ENCODE results near the gene PRKCG. TPM values are rescaled to one million over a fixed set of nuclear protein-coding genes. Genes with fewer than 3 reads are reported as not detected.
"Not testable (repeated sequence)": the region's sequence is repeated elsewhere in the genome, so short reads cannot be mapped to it uniquely, and the experiment has no call there.

Gene PRKCG
- total RNA-seq, 1 donor from 2014 or later: not detected

GRCh38 chr19:53944416-53944815, 62.4 kb downstream of the PRKCG start:
- Histone ChIP-seq H3K36me3 (no peaks in the 10 kb centered on the region), H3K4me3 (no peak overlapping the region), H3K4me1 (no peaks in the 10 kb centered on the region), H3K27ac (no peak overlapping the region), H3K9me3 (no peaks in the 10 kb centered on the region), H3K27me3 (peaks cover 61% of the 10 kb centered on the region)
- ATAC-seq: no peak
- intact Hi-C loops (cut with DNase I): no loop called here
- TF ChIP-seq, protein P1, sequence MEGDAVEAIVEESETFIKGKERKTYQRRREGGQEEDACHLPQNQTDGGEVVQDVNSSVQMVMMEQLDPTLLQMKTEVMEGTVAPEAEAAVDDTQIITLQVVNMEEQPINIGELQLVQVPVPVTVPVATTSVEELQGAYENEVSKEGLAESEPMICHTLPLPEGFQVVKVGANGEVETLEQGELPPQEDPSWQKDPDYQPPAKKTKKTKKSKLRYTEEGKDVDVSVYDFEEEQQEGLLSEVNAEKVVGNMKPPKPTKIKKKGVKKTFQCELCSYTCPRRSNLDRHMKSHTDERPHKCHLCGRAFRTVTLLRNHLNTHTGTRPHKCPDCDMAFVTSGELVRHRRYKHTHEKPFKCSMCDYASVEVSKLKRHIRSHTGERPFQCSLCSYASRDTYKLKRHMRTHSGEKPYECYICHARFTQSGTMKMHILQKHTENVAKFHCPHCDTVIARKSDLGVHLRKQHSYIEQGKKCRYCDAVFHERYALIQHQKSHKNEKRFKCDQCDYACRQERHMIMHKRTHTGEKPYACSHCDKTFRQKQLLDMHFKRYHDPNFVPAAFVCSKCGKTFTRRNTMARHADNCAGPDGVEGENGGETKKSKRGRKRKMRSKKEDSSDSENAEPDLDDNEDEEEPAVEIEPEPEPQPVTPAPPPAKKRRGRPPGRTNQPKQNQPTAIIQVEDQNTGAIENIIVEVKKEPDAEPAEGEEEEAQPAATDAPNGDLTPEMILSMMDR (IDR thresholded peaks at IDR 0.05): no peak
- no peak for DNase-seq

DNA sequence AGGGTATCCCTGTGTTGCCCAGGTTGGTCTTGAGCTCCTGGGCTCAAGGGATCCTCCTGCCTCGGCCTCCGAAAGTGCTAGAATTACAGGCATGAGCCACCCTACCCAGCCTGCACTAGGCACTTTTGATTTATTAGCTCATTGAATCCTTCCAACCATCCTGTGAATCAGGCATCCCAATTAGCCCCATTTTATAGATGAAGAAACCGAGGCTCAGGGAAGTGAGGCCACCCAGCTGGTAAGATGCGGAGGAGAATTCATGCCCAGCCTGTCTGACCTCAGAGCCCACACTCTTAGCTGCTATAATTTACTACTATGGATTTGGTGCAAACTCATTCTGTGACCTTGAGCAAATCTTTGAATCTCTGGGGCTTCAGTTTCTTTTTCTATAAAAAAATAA, 62.9 kb downstream of the PRKCG start:
- Histone ChIP-seq H3K27me3 (peaks cover 58% of the 10 kb centered on the region), H3K27ac (no peak overlapping the region), H3K4me3 (no peak overlapping the region), H3K36me3 (no peaks in the 10 kb centered on the region), H3K9me3 (no peaks in the 10 kb centered on the region), H3K4me1 (no peaks in the 10 kb centered on the region)
- intact Hi-C loops (cut with DNase I): no loop called here
- TF ChIP-seq, protein P1 (IDR thresholded peaks at IDR 0.05): no peak
- DNase-seq (no peak), ATAC-seq (no peak)

DNA sequence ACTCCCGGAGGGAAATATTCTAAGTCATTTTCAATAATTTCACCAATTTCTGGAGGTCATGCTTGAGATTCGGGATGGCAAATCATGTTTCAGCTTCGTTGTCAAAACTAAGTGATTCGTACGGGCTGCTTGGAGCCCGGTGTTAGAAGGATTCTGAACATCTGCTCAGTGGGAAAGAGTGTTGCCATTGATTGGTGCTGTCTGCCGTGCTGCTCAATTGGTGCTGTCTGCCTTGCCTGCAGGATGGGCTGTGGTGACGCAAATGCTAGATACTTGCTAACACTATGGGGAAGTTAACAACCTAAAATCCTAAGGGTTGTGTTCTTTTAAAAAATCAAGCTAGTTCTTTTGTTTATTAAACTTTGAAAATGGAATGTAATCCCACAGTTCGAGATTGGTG, 63.4 kb downstream of the PRKCG start:
- Histone ChIP-seq H3K27me3 (peaks cover 57% of the 10 kb centered on the region), H3K9me3 (no peaks in the 10 kb centered on the region), H3K27ac (no peak overlapping the region), H3K4me1 (no peaks in the 10 kb centered on the region), H3K36me3 (no peaks in the 10 kb centered on the region), H3K4me3 (no peak overlapping the region)
- ATAC-seq: no peak
- TF ChIP-seq, protein P1 (IDR thresholded peaks at IDR 0.05): no peak
- DNase-seq: no peak
- intact Hi-C loops (cut with DNase I): no loop called here

- no peak overlapping the region for H3K4me3 ChIP-seq
- peaks cover 57% of the 10 kb centered on the region for H3K27me3 ChIP-seq
- DNase-seq (no peak), ATAC-seq (no peak)
- TF ChIP-seq, protein P1 (IDR thresholded peaks at IDR 0.05): no peak
- no peaks in the 10 kb centered on the region for H3K4me1 ChIP-seq
- intact Hi-C loops (cut with DNase I): no loop called here
- H3K9me3 ChIP-seq: no peaks in the 10 kb centered on the region
- H3K36me3 ChIP-seq: no peaks in the 10 kb centered on the region
- no peak overlapping the region for H3K27ac ChIP-seq
Measured at GRCh38 chr19:53945998-53946397, 64.0 kb downstream of the PRKCG start.

DNA sequence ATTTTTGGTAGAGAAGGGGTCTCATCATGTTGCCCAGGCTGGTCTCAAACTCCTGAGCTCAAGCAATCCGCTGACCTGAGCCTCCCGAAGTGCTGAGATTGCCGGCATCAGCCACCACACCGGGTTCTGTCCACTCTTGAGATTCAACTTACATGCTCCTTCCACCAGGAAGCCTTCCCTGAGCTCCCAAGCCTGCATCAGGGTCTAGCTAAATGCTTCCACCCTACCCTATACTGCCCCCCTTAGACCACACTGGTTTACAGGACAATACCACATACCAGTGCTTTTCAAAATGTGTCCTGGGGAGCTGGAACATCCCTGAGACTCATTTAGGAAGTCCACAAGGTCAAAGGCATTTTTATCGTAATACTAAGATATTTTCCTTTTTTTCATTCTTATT, 65.6 kb downstream of the PRKCG start:
- Histone ChIP-seq H3K4me3 (no peak overlapping the region), H3K36me3 (no peaks in the 10 kb centered on the region), H3K27me3 (peaks cover 41% of the 10 kb centered on the region), H3K4me1 (no peaks in the 10 kb centered on the region), H3K9me3 (no peaks in the 10 kb centered on the region), H3K27ac (no peak overlapping the region)
- TF ChIP-seq, protein P1 (IDR thresholded peaks at IDR 0.05): no peak
- intact Hi-C loops (cut with DNase I): no loop called here
- ATAC-seq (no peak), DNase-seq (no peak)

GRCh38 chr19:53948611-53949010, 66.6 kb downstream of the PRKCG start:
- DNase-seq; H3K9me3 ChIP-seq; ATAC-seq; H3K4me3 ChIP-seq; H3K36me3 ChIP-seq; H3K4me1 ChIP-seq; intact Hi-C loops (cut with DNase I); H3K27ac ChIP-seq: not testable (repeated sequence)
- H3K27me3 ChIP-seq: peaks cover 31% of the 10 kb centered on the region

All from upper lobe of right lung (tissue), 1 donor.